Chondrocyte (in vitro differentiated cells): ENCODE results near the gene TDRD10. TPM values are rescaled to one million over a fixed set of nuclear protein-coding genes. Genes with fewer than 3 reads are reported as not detected.
"Not testable (repeated sequence)": the region's sequence is repeated elsewhere in the genome, so short reads cannot be mapped to it uniquely, and the experiment has no call there.

ENCODE experiments used
- DNase-seq: peaks from one replicate; pipeline ENCODE4 v3.0.0; 2021; ENCODE audit warnings: mixed read lengths, low spot score
- H3K27ac Mint-ChIP-seq: one replicate; pipeline ENCODE4 v1.8.0; 2021; ENCODE audit warnings: mild to moderate bottlenecking, moderate library complexity, mixed read lengths; ENCODE audit not compliant: unreplicated experiment
- H3K27me3 Mint-ChIP-seq: 2 replicates; pipeline ENCODE4 v1.8.0; 2021; ENCODE audit warnings: low read depth, mixed read lengths
- H3K36me3 Mint-ChIP-seq: 2 replicates; pipeline ENCODE4 v1.8.0; 2021; ENCODE audit warnings: low read depth, mixed read lengths
- H3K4me1 Mint-ChIP-seq: 2 replicates; pipeline ENCODE4 v1.8.0; 2021; ENCODE audit warnings: low read depth, mild to moderate bottlenecking, mixed read lengths
- H3K4me3 Mint-ChIP-seq: one replicate; pipeline ENCODE4 v1.8.0; 2021; ENCODE audit warnings: mild to moderate bottlenecking, moderate library complexity, mixed read lengths; ENCODE audit not compliant: unreplicated experiment
- H3K9me3 Mint-ChIP-seq: 2 replicates; pipeline ENCODE4 v1.8.0; 2021; ENCODE audit warnings: low read depth, mixed read lengths
- CTCF ChIP-seq: fragments of 200-600 bp; sonication (generic); IDR thresholded peaks from 2 replicates; pipeline ENCODE4 v1.5.0; 2021; ENCODE audit warnings: antibody characterized with exemption, mild to moderate bottlenecking, moderate library complexity
- total RNA-seq: library from RNA; stranded (reverse); gene quantifications from 3 replicates; pipeline ENCODE4 v1.2.1, GENCODE V29; 2021

TDRD10 gene
- total RNA-seq, 1 donor from 2014 or later = 0.17 TPM

DNA sequence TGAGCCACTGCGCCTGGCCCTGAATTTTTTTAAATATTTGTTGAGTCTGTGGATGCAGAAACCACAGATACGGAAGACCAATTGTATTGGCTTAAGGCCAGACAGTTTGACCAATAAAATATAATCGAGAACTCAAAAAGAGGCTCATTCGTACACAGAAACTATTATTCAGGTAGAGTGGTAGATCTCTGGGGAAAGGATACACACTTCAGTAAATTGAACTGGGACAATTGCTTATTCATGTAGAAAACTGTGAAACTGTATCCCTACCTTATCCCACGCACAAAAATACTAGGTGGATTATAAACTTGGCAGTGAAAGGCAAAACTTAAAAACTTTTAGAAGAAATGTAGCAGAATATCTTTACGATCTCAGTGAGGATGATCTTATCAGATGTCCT is 25.2 kb downstream of the TDRD10 start:
- no peak overlapping the region for H3K4me3 Mint-ChIP-seq
- no peak for DNase-seq
- peaks cover 5% of the 10 kb centered on the region for H3K27me3 Mint-ChIP-seq
- no peak overlapping the region for H3K27ac Mint-ChIP-seq
- no peaks in the 10 kb centered on the region for H3K9me3 Mint-ChIP-seq
- H3K4me1 Mint-ChIP-seq = no peaks in the 10 kb centered on the region
- no peak for TF ChIP-seq CTCF
- H3K36me3 Mint-ChIP-seq = no peaks in the 10 kb centered on the region

- no peak for DNase-seq
- Mint-ChIP-seq H3K27ac (no peak overlapping the region), H3K9me3 (no peaks in the 10 kb centered on the region), H3K4me1 (no peaks in the 10 kb centered on the region), H3K27me3 (peaks cover 4% of the 10 kb centered on the region), H3K4me3 (no peak overlapping the region), H3K36me3 (no peaks in the 10 kb centered on the region)
- no peak for TF ChIP-seq CTCF
Observed at GRCh38 chr1:154529308-154529707, 27.3 kb downstream of the TDRD10 start.

- not testable (repeated sequence) for H3K27ac Mint-ChIP-seq, H3K36me3 Mint-ChIP-seq, H3K4me3 Mint-ChIP-seq, H3K4me1 Mint-ChIP-seq, DNase-seq, H3K9me3 Mint-ChIP-seq
- H3K27me3 Mint-ChIP-seq = peaks cover 19% of the 10 kb centered on the region
Observed at GRCh38 chr1:154531950-154532349, 29.9 kb downstream of the TDRD10 start.

- DNase-seq = no peak
- peaks cover 2% of the 10 kb centered on the region for H3K9me3 Mint-ChIP-seq
- H3K27ac Mint-ChIP-seq = no peak overlapping the region
- peaks cover 30% of the 10 kb centered on the region for H3K27me3 Mint-ChIP-seq
- TF ChIP-seq CTCF = peak; percentile 74
- H3K4me3 Mint-ChIP-seq = no peak overlapping the region
- H3K36me3 Mint-ChIP-seq = peaks cover 3% of the 10 kb centered on the region
- no peaks in the 10 kb centered on the region for H3K4me1 Mint-ChIP-seq
Observed at GRCh38 chr1:154533952-154534844, 32.2 kb downstream of the TDRD10 start.

DNA sequence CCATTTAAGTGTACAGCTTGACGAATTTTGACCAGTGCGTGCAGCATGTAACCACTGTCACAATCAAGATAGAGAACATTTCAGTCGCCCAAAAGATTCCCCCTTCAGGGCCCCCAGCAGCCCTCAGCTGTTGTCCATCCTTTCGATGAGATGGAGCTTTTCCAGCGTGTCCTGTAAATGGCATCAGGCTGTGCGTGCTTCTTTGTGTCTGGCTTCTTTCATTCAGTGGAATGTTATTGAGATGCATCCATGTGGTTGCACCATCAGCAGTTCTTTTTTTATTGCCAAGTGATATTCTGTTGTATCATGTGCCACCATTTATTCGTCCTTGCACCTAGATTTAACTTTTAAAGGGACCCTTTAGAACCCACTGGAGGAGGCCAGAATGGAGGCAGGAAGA is 34.6 kb downstream of the TDRD10 start:
- Mint-ChIP-seq H3K27me3 (peaks cover 45% of the 10 kb centered on the region), H3K9me3 (peaks cover 2% of the 10 kb centered on the region), H3K4me3 (no peak overlapping the region), H3K36me3 (peaks cover 3% of the 10 kb centered on the region), H3K27ac (no peak overlapping the region), H3K4me1 (no peaks in the 10 kb centered on the region)
- DNase-seq = no peak
- TF ChIP-seq CTCF = no peak
